GM18909 (cell line): Measurements from ENCODE around the gene CACNA2D1.

Experiments used
- ATAC-seq: cut with Tn5 transposase; IDR thresholded peaks from one replicate; pipeline ENCODE4 v1.9.1; 2021; ENCODE audit warnings: mild to moderate bottlenecking; ENCODE audit not compliant: unreplicated experiment, poor library complexity

CACNA2D1 gene

DNA sequence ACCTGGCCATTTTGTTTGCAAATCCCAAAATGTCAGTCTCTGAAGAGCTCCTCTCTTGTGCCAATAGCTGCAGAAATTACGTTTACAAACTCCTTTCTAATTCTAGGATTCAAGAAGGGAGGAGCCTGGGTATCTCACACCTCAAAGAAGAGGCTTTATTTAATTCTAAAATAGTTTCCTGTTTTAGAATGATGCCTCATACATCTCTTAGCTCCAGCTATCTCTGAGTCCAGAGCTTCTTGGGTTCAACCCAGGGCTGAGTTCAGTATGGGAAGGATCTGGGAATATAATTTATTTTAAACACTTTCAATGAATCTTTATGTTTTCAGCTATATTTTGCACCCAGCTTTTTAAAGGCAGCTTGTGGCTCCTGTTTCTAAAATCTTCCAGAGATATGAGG, 150.1 kb downstream of the CACNA2D1 start:
- no peak for ATAC-seq

DNA sequence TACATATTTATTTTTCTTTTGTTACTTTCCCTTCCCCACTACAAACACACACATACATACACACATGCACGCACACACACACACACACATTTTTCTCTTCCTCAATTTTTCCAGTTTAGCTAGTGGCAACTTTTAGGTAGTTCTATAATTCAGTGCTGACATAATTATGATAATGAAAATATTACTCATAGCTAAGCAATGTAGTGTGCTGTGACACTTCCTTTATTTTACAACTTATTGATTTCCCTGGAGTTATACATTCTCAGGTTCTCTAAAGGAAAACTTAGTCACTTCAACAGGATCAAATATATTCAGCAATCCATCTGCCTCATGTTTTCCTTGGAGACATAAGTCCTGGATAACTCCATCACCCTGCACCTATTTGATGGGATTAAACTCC, 151.6 kb downstream of the CACNA2D1 start:
- ATAC-seq, result no peak

DNA sequence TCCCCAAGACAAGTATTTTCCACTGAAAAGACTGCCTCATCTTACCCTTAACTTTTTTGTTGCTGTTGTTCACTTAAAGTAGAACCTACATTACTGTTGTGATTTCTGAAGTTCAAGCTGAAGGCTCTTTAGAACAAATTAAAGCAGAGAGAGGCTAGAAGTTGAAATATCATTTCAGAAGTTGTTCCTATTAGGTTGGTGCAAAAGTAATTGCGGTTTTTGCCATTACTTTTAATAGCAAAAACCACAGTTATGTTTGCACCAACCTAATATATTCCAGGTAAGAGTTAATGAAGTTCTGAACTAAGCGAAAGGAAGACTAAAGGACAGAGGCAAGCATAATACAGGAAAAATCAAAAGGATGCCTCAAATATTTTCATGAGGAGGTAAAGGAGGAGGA, 153.7 kb downstream of the CACNA2D1 start:
- no peak for ATAC-seq

DNA sequence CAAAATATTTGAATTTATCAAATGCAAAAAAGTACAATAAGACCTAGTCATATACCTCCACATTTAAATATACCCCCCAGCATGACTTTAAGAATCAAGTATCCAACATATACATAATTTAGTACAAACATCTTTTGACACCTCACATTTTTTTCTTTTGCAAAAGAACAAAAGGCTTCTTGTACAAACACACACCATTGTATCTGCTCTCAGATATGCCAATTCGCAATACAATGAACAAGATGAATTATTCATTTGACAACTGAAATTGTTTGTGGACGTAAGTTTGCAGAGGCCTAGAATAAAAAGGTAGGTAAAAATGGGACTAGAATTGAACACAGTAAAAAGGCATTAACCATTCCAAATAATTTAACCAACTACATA, 154.4 kb downstream of the CACNA2D1 start:
- no peak for ATAC-seq

DNA sequence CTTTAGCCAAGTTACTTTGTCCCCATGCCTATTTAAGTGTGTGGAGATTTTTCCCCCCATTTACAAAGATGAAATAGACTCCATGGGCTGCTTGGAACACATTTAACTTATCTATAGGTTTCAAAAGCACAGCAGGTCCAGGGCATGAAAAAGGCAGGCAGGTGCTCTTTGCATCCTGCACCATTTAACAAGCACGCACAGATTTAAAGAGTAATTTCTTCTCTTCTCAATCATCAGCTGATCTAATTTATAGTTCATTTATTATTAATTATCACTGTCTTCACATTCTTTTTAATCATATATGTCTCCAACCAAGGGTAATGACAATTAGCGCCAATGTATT, 156.8 kb downstream of the CACNA2D1 start:
- no peak for ATAC-seq

DNA sequence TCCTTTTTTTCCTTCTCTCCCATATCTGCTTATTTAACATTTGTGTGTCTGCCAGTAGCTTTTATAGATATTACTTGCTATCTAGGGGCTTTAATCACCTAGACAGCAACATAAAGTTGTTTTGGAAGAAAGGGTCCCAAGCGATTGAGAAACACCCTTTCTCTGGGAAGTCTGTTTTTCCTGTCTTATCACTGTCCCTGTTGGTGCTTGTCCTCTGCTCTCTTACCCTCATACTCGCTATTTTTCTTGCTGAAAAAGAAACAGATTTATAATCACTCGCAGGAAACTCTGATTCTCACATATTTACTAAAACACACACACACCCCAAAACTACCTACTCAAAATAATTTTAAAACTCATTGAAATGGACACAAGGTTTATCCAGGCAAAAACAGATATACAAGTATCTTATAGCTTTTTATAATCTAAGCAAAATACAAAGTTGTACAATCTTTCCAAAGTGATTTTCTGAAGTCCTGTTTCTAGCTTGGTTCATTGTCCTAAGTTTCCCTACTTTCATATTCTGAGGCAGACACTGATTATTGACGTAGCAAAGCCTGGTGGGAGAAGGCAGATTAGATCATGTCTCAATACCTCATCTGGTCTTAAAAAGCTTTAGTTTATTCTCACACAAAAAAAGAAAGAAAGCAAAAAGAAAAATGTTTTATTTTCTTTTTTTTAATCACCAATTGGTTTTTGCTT, 157.3 kb downstream of the CACNA2D1 start:
- no peak for ATAC-seq

DNA sequence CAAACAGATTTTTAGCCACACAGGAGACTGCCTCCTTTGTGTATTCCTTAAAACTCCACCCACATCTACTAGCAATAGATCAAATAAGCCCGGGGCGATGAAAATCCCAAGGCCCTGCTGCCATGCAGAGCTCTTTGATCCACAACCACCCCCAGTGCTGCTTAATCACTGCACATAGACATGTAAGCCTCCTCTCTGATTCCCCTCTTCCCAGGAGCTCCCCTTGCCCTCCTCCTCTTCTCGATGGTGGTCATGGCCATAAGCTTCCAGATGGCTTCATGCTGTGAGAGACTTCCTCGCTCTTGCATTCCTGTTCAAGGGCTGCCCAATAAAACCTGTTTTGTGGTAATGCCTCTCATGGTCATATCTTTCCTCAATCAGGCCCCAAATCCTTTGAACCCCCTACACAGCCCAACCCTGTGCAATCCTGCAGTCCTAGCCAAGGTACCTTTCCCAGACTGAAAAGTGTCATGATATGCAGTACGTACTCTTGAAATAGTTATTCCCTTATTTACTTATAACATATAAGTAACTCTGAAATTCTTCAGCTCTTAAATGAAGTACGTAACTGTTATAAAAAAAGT, 158.5 kb downstream of the CACNA2D1 start:
- ATAC-seq, result no peak

DNA sequence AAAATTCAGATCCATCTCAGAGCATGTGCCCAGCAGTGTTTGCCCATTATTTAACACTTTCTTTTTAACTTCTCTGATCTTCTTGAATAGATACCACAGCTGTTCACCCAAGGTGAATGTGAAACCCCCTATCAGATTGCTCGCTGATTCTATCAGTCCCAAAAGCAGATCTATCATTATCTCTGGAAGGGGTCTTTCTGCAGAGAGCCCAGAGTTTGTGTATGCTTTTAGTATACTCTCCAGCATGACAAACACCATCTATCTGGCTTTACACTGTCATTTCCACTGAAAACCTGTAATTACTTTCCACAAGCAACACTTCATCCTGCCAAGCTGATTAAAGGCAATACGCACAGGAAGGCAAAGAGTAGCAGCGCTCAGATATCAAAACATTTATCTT, 168.2 kb downstream of the CACNA2D1 start:
- no peak for ATAC-seq

DNA sequence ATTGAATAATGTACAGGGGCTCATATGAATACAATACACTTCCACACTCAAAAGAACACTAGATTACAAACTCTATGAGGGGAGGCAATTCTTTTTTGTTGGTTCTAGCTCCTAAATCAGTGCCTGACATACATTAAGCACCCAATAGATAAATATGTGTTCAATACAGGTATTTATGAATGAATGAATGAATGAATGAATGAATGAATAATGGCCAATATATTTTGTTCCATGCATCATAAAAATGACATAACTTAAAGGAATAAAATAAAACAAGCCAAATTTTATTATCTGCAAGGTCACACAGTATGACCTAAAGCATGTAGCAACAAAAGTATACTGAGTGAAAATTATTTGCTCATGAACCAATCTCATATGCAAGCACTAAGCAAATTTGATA, 168.9 kb downstream of the CACNA2D1 start:
- no peak for ATAC-seq

DNA sequence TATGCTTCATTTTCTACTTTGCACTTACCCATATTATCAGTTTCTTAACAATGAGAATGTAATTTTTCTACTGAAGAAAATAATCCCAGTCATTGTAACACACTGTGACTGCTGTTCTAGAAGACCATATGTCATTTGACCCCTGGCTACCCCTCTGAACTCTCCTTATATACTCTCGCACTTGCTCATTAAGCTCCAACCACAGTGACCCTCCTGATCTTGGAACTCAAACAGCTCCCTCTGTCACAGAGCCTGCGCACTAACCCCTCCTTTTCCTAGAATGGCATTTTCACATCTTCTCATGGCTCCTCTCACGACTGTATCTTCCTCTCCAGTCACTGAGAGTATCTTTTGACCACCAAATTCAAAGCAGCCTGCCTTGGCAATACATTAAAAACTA, 169.7 kb downstream of the CACNA2D1 start:
- no peak for ATAC-seq

DNA sequence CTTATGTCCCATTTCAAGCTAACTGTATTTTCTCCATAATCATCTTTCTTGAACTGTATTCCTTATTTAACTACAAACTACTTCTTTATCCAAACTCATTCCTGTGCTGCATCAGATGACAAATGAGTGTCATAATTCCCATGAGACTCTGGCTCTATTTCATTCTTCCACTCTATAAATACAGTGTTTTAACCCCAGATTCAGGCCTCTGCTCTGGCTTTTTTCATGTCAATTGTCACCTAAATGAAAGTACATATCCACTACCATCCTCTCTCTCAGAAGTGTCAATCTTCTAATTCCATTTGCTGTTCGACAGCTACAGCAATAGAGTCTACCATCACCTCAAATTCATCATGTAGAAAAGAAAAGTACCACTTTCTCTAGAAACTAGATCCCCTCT, 172.7 kb downstream of the CACNA2D1 start:
- ATAC-seq, result no peak

DNA sequence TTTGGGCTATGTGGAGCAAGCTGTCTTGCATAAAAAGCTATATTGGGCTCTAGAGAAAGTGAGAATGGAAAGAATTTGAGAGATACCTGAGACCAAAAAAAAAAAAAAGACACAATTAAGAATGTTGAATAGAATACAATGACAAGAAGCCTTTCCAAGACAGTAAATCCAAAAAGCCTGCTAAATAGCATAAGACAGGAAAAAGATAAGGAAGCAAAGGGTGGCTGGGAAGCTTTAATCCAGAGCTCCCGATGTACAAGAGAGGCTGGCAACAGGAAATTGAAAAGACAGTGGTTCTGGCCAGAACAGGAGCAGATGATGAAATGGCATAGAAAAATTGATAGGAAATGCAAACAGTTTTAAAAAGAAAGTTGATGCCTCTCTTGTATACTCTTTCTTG, 174.9 kb downstream of the CACNA2D1 start:
- ATAC-seq, result no peak

DNA sequence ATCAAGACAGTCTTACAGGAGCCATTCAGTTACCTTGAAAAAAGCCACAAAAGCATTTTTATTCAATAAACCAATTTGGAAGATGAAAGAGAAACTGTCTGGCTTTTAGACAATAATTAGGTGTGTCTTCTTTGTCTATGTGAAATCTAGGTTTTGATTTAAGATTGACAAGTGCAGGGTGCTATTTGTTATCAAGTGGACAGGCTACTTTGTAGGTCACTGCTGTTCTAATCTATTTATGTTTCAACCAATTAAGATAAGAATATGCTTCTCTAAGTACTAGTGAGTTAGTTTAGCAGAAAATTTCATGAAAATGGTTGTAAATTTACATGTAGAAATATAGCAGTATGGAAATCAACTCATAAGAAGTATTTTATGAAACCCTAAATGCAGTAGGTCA, 177.5 kb downstream of the CACNA2D1 start:
- ATAC-seq, result no peak

DNA sequence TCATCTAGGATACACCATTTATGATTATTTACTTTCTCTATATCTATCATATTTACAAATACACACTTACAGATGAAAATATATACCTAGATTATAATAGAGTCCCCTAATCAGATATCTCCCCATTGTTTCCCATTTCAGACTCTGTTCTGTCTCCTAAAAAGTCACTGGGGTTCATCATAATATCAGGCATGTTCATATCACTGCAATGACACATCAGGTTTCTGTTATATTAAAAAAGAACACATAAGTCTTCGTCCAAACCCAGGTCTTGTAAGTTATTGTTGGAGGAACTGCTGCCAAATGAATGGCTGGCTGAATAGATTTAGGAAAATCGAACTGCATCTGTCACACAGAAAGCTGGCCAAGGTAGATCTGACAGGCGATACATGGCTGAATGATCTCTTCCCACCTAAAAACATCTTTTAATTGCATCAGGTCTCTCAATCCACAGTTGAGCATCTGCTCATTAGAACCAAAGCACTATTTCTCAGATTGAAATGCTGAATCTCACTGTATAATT, 178.7 kb downstream of the CACNA2D1 start:
- no peak for ATAC-seq

DNA sequence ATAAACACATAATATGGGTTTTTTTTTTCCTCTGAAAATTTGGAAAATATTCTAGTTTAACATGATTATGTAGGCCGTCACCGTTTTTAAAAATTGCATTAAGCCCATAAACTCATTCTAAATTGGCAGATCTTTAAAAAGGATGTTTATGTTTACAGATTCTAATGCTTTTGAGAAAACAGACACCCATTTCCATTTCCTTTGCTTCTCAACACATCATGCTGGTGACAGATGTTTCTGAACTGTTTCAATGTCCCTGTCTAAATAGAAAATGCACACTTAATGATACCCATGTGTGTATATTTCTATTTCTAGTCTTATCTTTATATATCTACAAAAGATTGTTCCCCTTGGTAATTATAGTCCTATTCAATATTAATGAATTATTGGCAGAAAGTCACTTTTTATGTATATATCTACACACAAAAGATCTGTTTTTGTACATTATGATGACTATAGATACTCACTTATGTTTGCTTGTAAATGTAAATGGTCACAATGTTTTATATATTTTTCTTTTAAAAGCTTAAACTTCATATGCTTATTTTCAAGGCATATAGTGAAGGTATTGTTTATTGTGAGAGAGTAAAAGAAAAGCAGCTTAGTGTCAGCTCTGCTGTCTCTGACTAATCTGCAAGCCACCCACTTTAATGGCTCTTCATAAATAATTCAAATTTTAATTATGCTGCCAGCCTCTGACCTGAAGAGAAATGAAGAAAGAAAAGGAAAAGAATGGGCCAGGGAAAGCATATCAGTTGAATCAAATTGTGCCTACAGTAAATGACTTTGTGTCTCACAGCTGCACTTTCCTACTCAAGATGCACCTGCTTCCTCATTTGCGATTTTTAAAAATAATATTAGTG, 179.4 kb downstream of the CACNA2D1 start:
- no peak for ATAC-seq

DNA sequence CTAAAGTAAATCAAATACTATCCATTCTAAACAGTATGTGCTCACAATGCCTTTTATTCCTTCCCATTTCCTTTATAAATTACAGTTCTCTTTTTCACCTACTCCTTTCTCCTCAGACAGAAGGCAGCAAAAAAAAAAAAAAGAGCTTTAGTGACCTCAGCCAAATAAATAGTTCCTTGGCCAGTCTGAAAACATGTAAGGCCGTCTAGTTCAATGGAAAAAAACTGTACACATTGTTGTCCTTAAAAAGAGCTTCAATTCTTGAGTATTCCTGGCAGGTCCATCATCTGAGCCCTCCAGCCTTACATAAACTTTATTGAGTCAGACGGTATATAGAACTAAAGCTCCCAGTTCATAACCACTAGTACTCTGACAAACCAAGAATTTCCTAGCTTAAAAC, 185.4 kb downstream of the CACNA2D1 start:
- no peak for ATAC-seq

DNA sequence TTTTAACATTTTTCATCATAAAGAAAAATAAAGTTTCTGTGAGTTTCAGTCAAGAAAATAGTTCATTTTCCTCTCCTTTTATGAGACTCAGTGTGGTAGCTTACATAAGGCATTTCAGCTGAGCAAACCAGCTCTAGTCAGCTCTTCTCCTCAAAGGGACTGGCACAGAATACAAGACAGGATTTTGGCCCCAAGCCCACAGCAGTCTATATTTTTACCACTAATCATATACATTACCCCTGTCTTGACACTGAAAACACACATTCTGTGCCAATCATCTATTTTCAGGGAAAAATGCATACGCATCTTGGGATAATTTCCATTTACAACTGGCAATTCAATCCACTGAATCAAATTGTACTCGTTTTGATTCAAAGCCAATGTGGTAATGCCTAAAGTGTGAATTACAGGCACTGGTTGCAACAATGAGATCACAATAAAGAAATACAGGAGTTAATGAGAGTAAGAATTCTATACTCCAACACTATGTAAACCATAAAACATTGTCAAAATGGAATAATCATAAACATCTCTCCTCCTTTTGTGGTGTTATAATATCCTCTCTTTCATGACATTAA, 186.4 kb downstream of the CACNA2D1 start:
- ATAC-seq, result no peak

DNA sequence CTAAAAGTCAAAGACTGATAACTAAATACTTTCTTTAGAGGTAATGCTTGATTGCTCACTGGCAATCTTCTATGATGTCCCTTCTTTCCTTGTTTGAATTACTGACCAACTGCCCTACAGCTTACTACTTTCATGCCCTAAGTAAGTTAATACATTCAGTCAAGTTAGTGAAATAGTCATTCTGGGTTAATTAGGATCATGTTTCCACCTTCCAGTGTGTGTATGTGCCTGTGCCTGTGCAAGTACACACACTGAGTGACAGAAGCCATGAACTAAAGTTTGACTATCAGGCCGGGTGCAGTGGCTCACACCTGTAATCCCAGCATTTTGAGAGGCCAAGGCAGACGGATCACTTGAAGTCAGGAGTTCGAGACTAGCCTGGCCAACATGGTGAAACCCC, 187.9 kb downstream of the CACNA2D1 start:
- ATAC-seq, result no peak

DNA sequence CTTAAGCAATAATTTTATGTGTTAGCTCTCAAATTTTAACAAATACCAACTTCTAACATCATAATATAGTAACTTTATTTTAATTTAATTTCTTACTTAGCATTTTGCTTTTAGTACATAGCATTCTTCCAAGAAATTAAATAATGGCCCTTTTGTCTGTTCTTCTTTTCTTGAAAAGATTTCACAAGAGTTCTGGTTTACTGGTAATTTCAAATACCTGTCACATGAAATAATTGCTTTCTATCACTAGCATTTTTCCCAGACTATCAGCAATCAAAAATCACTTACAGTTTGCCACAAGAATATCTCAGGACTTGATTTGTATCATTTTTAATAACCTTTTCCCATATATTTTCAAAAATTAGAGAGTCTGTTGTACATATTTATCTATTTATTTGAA, 193.0 kb downstream of the CACNA2D1 start:
- no peak for ATAC-seq

DNA sequence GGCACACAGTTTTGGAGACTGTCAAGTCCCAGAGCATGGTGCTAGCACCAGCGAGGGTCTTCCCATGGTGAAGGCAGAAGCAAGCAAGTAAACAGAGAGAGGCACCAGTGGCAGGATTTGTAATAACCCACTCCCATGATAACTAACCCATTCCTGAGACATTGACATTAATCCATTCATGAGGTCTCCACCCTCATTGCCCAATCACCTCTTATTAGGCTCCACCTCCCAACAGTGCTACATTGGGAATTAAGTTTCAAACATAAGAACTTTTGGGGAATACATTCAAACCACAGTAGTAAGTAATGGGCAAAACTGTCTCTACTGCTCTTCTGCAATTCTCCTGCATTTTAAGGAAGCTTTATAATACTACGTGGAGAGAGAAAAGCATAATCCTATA, 193.6 kb downstream of the CACNA2D1 start:
- ATAC-seq, result no peak

DNA sequence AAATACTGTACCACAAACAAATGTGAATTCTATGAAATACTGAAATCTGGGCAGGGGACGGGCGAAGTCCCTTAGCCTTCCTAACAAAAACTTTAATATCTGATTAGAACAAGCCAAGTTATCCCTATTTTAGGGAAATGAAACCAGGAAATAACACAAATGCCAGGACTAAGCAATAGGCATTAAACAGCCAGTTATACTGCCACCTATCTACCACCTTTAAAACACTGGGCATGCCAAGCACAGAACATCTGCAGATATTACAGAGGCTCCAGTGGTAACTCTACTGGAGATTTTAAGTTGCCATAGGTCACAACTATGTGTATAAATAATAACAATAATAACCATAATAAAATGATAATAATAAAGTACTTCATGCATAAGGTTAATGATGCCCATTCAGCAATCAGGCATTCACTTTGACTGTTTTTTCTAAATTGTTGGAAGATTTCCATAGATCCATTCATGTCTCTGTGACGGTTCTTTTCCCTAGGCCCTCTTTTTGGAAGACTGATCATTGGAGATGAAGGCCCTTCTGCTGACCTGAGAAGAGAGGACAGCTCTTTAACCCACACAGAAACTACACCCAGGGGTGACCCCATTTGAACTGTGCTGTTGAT, 195.7 kb downstream of the CACNA2D1 start:
- ATAC-seq, result no peak
